ENCODE measurements around the gene ALDH9A1.

DNA sequence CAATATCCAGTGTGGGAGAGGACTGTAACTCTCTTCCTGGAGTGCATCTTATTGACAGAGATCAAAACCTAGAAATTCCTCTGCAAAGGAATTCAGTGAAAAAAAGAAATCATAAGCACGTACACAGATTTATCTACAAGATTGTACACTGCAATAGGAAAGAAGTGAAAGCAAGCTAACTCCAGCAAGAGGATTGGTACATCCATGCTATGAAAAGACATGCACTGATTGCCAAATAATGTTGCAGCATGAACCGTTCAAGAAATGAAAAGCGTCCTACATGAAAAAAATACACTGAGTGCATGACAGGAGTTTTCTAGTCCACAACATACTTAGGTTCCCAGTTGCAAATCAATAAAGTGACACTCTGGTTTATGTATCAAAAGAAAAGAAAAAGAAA lies 69.2 kb downstream of the ALDH9A1 start:
- TF ChIP-seq POLR2A (IDR thresholded peaks at IDR 0.05; ENCODE audit: low read depth, low read length) (no peak), GATA2 (IDR thresholded peaks at IDR 0.05; ENCODE audit: insufficient read depth, insufficient read length, low read depth, low read length) (no peak), MYC (IDR thresholded peaks at IDR 0.05; ENCODE audit: low read depth, low read length) (no peak), EZH2 (IDR thresholded peaks at IDR 0.05; ENCODE audit: borderline replicate concordance, low read depth, low read length, severe bottlenecking) (no peak), POLR2AphosphoS5 (IDR thresholded peaks at IDR 0.05; ENCODE audit: insufficient read depth, low read depth, low read length) (no peak)
- TF ChIP-seq, protein P1, sequence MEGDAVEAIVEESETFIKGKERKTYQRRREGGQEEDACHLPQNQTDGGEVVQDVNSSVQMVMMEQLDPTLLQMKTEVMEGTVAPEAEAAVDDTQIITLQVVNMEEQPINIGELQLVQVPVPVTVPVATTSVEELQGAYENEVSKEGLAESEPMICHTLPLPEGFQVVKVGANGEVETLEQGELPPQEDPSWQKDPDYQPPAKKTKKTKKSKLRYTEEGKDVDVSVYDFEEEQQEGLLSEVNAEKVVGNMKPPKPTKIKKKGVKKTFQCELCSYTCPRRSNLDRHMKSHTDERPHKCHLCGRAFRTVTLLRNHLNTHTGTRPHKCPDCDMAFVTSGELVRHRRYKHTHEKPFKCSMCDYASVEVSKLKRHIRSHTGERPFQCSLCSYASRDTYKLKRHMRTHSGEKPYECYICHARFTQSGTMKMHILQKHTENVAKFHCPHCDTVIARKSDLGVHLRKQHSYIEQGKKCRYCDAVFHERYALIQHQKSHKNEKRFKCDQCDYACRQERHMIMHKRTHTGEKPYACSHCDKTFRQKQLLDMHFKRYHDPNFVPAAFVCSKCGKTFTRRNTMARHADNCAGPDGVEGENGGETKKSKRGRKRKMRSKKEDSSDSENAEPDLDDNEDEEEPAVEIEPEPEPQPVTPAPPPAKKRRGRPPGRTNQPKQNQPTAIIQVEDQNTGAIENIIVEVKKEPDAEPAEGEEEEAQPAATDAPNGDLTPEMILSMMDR (IDR thresholded peaks at IDR 0.05; ENCODE audit: extremely low read depth in 1 of 2, insufficient read depth in 1 of 2, low read depth in 1 of 2, low read length in 2 of 2), result no peak
- TF ChIP-seq, protein P2, sequence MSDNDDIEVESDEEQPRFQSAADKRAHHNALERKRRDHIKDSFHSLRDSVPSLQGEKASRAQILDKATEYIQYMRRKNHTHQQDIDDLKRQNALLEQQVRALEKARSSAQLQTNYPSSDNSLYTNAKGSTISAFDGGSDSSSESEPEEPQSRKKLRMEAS (IDR thresholded peaks at IDR 0.05; ENCODE audit: insufficient read depth, insufficient read length), result no peak

Measured in endothelial cell of umbilical vein (primary cell).